LoVo (cell line): ENCODE data around the gene PLCL2.

ENCODE experiments used
- DNase-seq: peaks from one replicate; pipeline ENCODE4 v3.0.0-alpha.2; 2016; ENCODE audit warnings: low spot score

Gene PLCL2

DNA sequence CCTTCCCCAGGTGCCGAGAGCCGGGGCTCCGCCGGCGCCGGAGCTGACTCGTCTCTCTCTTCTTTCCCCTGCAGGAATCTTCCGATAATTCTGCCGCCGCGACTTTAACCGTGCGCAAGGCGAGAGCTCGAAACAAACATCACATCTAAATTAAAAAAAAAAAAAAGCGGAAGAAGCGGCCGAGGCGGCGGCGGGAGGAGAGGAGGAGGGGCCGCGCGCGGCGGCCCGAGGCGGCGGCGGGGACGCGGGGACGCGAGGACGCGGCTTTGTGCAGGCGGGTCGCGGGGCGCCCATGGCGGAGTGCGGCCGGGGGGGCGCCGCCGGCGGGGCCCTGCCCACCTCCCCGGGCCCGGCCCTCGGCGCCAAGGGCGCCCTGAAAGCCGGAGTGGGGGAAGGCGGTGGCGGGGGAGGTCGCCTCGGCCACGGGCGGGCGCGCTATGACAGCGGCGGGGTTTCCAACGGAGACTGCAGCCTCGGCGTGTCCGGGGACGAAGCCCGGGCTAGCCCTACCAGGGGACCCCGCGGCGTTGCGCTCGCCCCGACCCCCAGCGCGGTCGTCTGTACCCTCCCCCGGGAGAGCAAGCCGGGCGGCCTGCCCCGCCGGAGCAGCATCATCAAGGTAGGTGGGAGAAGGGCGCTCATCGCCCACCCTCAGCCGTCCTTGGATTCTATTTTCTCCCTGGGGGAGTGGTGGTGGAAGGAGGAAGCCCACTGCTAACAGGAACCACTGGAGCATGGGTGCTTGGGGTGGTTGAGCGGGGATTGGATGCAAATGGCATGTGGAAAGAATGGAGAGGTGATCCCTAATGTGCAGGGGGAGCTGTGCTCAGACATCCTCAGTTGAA lies at the start of gene PLCL2:
Gene PLCL2, plus strand, starts transcription at position 208 of the 845 bp plus-strand sequence. Its CDS starts 85 bp downstream, at position 293.
- DNase-seq: peak; percentile 43

GRCh38 chr3:16836505-16837237 lies 48.1 kb upstream of the PLCL2 start:
- no peak for DNase-seq

GRCh38 chr3:16837602-16838001 lies 47.2 kb upstream of the PLCL2 start:
- no peak for DNase-seq

DNA sequence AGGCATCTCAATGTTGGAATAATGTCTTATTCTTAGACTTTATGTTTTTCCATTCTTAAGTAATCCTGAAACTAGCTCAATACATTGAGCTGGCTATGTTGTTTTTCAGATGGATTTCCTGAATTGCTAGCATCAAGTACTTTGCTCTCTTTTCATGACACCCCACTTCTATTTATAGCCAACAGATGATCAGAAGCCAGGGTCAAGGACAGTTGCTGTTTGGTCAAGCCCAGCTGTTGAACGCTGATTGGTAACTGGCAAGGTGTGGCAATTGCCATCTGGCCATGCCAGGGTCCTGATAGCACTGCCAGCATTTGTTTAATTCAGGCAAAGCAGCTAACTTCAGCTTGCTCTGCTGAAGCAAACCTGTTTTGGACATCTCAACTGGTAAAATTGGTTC lies 46.2 kb upstream of the PLCL2 start:
- no peak for DNase-seq

- no peak for DNase-seq
These were observed 45.3 kb upstream of the PLCL2 start for GRCh38 chr3:16839271-16840100.

- no peak for DNase-seq
These were observed 44.7 kb upstream of the PLCL2 start for GRCh38 chr3:16840101-16840424.

- DNase-seq: no peak
These were observed 43.6 kb upstream of the PLCL2 start for GRCh38 chr3:16841041-16841753.

DNA sequence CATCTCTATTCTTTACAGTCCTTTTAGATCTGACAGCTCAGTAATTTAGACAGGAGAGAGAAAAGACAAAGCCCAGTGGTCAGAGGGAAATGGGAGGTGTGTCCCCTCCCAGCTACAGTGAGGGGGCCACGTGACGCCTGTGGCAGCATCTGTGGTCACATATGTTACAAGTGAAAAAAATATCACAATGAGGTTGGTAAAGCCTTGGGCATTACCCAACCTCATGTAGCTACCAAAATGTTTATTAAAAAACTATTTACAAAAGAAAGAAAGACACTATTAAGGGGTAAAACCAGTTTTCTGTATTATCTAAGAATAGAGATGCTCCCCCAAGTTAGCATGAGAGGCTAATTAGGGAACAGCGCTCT lies 42.9 kb upstream of the PLCL2 start:
- DNase-seq: no peak

DNA sequence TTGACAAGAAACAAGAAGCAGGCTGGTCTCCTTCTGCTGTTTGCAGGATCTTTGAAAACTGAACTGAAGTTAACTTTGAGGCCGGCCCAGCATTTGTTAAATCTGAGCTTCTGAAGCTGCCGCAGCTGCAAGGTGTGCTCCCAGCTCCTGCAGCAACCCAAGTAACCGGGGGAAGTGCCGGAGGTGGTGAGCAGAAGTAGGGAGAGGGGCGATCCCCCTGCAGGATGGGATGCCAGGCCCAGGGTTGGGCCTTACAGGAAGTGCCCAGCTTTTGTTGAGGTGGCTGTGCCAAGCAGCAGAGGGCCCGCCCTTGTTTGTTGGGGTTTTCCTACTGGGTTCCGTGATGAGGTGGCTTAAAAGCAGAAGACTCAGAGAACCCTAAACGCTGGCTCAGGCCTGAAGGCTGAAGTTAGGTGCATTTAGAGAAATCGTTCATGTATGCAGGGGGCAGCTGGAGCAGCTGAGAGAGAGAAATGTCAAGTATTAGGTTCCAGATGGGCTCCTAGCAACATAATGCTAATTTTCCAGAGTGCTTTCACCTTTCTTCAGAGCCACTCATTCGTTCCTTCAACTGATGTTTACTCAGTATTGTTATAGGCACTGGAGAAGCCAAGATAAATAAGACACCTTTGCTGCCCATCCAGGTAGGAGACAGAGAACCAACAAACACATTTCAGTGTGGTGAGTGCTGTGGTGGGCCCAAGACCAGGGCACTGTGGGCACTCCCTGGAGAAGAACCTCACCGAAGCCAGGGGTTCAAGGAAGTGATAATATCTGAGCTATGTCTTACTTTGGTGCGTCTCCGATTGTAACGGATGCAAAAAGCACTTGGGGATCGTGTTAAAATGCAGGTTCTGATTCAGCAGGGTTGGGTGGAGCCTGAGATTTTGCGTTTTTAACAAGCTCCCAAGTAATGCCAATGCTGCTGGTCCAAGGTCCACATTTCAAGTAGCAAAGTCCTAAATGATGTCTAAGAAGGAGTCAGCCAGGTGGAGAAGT lies 42.2 kb upstream of the PLCL2 start:
- no peak for DNase-seq

DNA sequence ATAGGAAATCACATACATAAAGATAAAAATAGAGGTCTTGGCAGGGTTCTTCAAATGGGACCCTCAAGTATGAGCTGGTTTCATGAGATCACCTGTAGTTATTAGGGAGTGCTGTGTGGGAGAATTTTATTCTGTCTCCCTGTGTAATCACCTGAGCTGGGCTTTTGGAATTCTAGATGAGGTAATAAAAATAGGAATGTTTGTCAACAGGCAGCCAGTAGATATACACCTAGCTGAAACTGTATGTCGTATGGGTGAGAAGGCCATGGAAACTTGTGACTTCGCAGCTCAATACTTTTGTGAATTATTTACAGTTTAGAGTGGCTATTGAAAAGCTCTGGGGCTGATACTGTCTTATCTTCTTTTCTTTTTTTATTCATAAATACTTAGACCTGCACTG lies 40.5 kb upstream of the PLCL2 start:
- no peak for DNase-seq

DNA sequence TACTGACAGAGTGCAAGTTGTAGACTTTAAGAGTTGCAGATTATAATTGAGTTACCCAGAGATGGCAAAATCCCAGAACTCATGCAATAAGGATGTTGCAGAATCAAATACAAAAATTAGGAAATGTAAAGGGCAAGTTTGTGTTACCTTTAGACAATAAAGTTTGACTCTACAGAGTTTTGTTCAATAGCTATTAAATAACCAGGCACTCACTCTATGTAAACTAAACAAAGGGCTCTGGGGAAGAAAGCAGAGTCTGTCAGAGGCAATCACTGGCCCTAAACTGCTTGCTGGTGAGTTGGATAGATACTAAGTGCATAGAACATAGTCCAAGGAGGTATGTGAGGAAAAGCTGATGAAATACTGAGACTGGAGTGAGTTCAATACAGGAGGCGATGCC lies 40.0 kb upstream of the PLCL2 start:
- DNase-seq: no peak

DNA sequence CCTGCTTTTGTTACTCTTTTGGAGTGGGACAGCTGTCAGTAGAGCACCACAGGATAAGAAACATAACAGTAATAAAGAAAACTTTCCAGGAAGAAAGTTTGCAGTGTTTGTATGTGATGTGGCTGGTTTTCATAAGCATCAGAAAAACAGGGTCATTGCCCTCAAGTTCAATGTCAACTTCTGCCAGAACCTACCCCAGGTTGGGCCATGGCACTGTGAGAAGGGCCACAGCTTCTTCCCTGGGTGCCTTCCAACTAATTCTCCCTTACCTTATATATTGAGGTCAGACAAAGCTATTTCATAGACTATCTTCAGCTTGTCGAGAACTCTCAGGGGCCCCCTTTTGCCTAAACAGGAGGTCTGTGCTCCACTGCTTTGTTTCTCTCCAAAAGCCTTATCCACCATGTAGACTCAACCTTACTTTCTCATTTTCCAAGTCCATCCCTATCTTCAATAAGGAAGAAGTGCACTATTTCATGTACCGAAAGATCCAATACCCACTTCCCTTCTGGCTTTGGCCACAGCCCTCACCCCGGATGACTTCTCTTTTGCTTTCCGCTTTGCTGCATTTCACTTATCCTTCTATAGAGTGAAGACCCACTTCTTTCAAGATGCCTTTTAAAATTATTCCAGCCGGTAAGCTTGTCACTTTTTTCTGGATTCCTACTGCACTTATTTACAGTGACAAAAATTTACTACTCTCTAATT lies 38.2 kb upstream of the PLCL2 start:
- DNase-seq: no peak

DNA sequence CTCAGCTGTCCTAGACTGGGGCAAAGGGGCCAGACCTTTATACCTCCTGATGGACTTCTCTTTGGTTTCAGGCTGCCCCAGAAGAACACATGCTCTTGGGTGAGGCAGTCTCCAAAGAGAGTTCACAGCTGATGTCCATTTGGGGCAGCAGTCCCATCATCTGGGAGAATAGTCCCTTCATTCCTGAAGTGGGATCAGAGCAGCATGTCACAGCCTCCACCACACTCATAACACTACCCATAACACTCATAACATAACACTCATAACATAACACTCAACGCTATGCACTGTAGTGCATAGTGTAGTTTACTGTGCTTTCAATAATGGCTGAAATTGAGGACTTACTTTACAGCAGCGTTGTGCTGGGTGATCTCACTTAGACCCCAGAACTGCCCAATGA lies 36.7 kb upstream of the PLCL2 start:
- no peak for DNase-seq

- DNase-seq: no peak
These were observed 35.5 kb upstream of the PLCL2 start for GRCh38 chr3:16849229-16849628.

GRCh38 chr3:16849795-16850194 lies 35.0 kb upstream of the PLCL2 start:
- DNase-seq: no peak

DNA sequence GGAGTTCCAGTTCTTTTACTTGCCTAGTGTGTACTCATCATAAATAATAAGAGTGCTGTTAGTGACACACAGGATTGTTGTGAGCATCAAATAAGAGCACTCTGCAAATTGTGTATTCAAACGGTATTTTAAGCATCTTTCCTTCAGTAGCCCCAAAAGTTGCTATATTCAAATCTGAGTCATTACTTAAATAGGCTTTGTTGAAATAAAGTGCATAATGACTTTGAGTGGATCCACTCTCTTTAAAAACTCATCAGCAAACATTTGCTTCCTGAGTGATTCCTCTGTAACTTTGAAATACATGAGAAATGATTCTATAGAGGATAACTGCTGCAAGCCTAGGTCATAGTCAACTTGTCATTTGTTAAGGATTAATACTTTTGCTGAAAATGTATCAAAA lies 29.3 kb upstream of the PLCL2 start:
- no peak for DNase-seq

GRCh38 chr3:16860234-16860633 lies 24.5 kb upstream of the PLCL2 start:
- no peak for DNase-seq

GRCh38 chr3:16861432-16861831 lies 23.3 kb upstream of the PLCL2 start:
- DNase-seq: no peak

- peak; percentile 40 for DNase-seq
These were observed 20.0 kb upstream of the PLCL2 start for GRCh38 chr3:16864610-16865313.

GRCh38 chr3:16865335-16865734 lies 19.4 kb upstream of the PLCL2 start:
- DNase-seq: no peak
